K562 (cell line): ENCODE data around the gene GHITM. TPM values are rescaled to one million over a fixed set of nuclear protein-coding genes. Genes with fewer than 3 reads are reported as not detected.

Source experiments
- HMG20B ChIP-seq: fragments of 250-450 bp; sonication (Bioruptor Pico); IDR thresholded peaks from 2 replicates; pipeline ENCODE4 v1.5.0; 2021; ENCODE audit warnings: mild to moderate bottlenecking
- L3MBTL2 ChIP-seq: fragments of 450-650 bp; IDR thresholded peaks from 2 replicates; pipeline ENCODE4 v1.6.1; 2016; ENCODE audit warnings: mild to moderate bottlenecking, moderate library complexity
- NFRKB ChIP-seq: fragments of 450-650 bp; IDR thresholded peaks from 2 replicates; pipeline ENCODE4 v1.6.1; 2016; ENCODE audit warnings: low read depth
- XRCC5 ChIP-seq: fragments of 200-400 bp; formaldehyde crosslinking; IDR thresholded peaks from 2 replicates; pipeline ENCODE4 v1.6.1; 2017; ENCODE audit warnings: low read depth, mild to moderate bottlenecking, low read length
- ZNF311 ChIP-seq: fragments of 250-450 bp; sonication (Bioruptor Pico); IDR thresholded peaks from 2 replicates; pipeline ENCODE4 v1.4.0; 2020; ENCODE audit warnings: mild to moderate bottlenecking, moderate library complexity
- polyA plus RNA-seq, 8 experiments: library from polyadenylated mRNA; depleted of rRNA in 4 of 8; stranded (reverse) in 5 of 8; unstranded in 3 of 8; fragments of >200 nt; fragmentation: Nextera tagmentation in 2 of 8; fragmentation: Illumina TruSeq in 1 of 8; extraction: Ambion mirVana in 2 of 8; extraction: Trizol in 1 of 8; gene quantifications; 2 replicates each; pipeline versions ENCODE4 v1.2.1 to v1.2.3, GENCODE V29; 2011 to 2014; ENCODE audit warnings: inconsistent platforms in 1 of 8, missing spikeins in 1 of 8
- total RNA-seq, 7 experiments: library from RNA; depleted of rRNA in 6 of 7; stranded (reverse); fragments of >200 nt in 6 of 7; fragmentation: Illumina TruSeq in 2 of 7; extraction: Trizol in 2 of 7; gene quantifications; 2 replicates each; pipeline versions ENCODE4 v1.2.1 to v1.2.3, GENCODE V29; 2011 to 2021; ENCODE audit warnings: low replicate concordance in 1 of 7
- TF ChIP-seq, protein P1 (sequence below), 2 experiments: IDR thresholded peaks in 1 of 2; conservative IDR thresholded peaks in 1 of 2; 2 replicates each; pipeline ENCODE4 v1.6.1; 2016; ENCODE audit warnings: low read depth in 2 of 2, mild to moderate bottlenecking in 1 of 2, missing compliant biosample characterization in 1 of 2, missing genetic modification characterization in 1 of 2, moderate library complexity in 1 of 2
- TF ChIP-seq, protein P2 (sequence below): IDR thresholded peaks from 3 replicates; pipeline ENCODE4 v1.6.1; 2011; ENCODE audit warnings: borderline replicate concordance, mild to moderate bottlenecking, moderate library complexity; ENCODE audit not compliant: insufficient read length; ENCODE audit errors: extremely low read depth

GHITM gene
- total and polyA plus RNA-seq, 9 of the 15 experiments (the other 6 are each of a cell fraction or from before 2014, with no cell fraction given) = 322 to 1,258 (median 386) TPM

DNA sequence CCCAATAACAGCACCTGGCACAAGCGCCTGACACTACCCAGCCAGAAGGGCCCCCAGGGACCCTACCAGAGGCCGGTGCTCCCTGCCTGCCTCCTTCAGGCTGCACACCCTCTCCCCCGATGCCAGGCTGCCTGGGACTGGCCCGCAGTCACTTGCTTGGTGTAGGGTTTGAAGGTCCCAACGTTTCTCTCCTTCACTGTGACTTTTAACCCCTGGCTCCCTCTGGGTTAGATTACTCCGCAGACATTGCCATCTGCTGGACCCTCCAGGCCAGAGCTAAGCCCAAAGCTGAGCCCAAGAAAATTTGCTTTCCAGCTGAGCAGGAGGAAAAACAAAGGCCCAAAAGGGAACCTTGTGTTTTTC is 61.9 kb downstream of the GHITM start (continued):
- TF ChIP-seq, protein P1, sequence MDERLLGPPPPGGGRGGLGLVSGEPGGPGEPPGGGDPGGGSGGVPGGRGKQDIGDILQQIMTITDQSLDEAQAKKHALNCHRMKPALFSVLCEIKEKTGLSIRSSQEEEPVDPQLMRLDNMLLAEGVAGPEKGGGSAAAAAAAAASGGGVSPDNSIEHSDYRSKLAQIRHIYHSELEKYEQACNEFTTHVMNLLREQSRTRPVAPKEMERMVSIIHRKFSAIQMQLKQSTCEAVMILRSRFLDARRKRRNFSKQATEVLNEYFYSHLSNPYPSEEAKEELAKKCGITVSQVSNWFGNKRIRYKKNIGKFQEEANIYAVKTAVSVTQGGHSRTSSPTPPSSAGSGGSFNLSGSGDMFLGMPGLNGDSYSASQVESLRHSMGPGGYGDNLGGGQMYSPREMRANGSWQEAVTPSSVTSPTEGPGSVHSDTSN (CRISPR knock-in tag; IDR thresholded peaks at IDR 0.05; ENCODE audit: low read depth) = no peak
- TF ChIP-seq, protein P1 (tag; conservative IDR thresholded peaks at IDR 0.05; ENCODE audit: low read depth) = no peak
- TF ChIP-seq, protein P2, sequence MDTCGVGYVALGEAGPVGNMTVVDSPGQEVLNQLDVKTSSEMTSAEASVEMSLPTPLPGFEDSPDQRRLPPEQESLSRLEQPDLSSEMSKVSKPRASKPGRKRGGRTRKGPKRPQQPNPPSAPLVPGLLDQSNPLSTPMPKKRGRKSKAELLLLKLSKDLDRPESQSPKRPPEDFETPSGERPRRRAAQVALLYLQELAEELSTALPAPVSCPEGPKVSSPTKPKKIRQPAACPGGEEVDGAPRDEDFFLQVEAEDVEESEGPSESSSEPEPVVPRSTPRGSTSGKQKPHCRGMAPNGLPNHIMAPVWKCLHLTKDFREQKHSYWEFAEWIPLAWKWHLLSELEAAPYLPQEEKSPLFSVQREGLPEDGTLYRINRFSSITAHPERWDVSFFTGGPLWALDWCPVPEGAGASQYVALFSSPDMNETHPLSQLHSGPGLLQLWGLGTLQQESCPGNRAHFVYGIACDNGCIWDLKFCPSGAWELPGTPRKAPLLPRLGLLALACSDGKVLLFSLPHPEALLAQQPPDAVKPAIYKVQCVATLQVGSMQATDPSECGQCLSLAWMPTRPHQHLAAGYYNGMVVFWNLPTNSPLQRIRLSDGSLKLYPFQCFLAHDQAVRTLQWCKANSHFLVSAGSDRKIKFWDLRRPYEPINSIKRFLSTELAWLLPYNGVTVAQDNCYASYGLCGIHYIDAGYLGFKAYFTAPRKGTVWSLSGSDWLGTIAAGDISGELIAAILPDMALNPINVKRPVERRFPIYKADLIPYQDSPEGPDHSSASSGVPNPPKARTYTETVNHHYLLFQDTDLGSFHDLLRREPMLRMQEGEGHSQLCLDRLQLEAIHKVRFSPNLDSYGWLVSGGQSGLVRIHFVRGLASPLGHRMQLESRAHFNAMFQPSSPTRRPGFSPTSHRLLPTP = no peak
- no peak for TF ChIP-seq NFRKB
- TF ChIP-seq ZNF311 = no peak
- peak; percentile 45; the same call in 1 of the 2 replicates for TF ChIP-seq L3MBTL2
- TF ChIP-seq HMG20B (CRISPR knock-in tag) = no peak
- TF ChIP-seq XRCC5 = no peak
